Body of pancreas (tissue), 4 donors: ENCODE results near the gene SRRM5. TPM values are rescaled to one million over a fixed set of nuclear protein-coding genes. Genes with fewer than 3 reads are reported as not detected.

Source experiments
- ATAC-seq: fragments of 150-250 bp; one replicate; pipeline ENCODE4 v1.9.1; 2016
- DNase-seq, 4 donors: peaks; one replicate each; pipeline ENCODE4 v3.0.0-alpha.2; 2019
- H3K27ac ChIP-seq, 4 donors: fragments of 200-600 bp; sonication (generic); 1 replicate in 3 of 4; 2 replicates in 1 of 4; pipeline versions ENCODE4 v1.5.1 to v1.6.1; 2016 to 2019; ENCODE audit warnings: mild to moderate bottlenecking in 1 of 4, mixed read lengths in 1 of 4, moderate library complexity in 1 of 4
- H3K27me3 ChIP-seq, 2 donors: fragments of 200-600 bp; sonication (generic); one replicate each; pipeline ENCODE4 v1.6.0; 2016; ENCODE audit warnings: mild to moderate bottlenecking in 1 of 2
- H3K36me3 ChIP-seq, 2 donors: fragments of 200-600 bp; sonication (generic); replicated peaks in 1 of 2; 2 replicates each; pipeline ENCODE4 v1.5.1; 2016; ENCODE audit warnings: low read depth in 2 of 2; ENCODE audit not compliant: insufficient read depth in 1 of 2
- H3K4me1 ChIP-seq: fragments of 200-600 bp; sonication (generic); one replicate; pipeline ENCODE4 v1.6.0; 2016
- H3K4me3 ChIP-seq, 2 donors: fragments of 200-600 bp; sonication (generic); 1 replicate in 1 of 2; 2 replicates in 1 of 2; pipeline ENCODE4 v1.5.1; 2016 to 2019
- H3K9me3 ChIP-seq, 3 donors: fragments of 200-600 bp; sonication (generic); 1 replicate in 2 of 3; 2 replicates in 1 of 3; pipeline ENCODE4 v1.5.1; 2016
- POLR2A ChIP-seq, 3 donors: fragments of 450-650 bp; IDR thresholded peaks; one replicate each; pipeline ENCODE4 v1.6.1; 2016; ENCODE audit warnings: antibody characterized with exemption in 3 of 3, mild to moderate bottlenecking in 2 of 3
- WGBS, 2 donors: methylation state at CpG; one replicate each; pipeline ENCODE4 v1.1.5; 2017; 5-methylcytosine and 5-hydroxymethylcytosine counted together
- intact Hi-C: fragments of 100-400 bp; cut with DNase I; formaldehyde crosslinking; loops from one replicate; pipeline ENCODE4 v1.15.1; 2023
- total RNA-seq, 2 donors: library from RNA; depleted of rRNA; stranded (reverse); fragments of >200 nt; gene quantifications; one replicate each; pipeline ENCODE4 v1.1.0, GENCODE V29; 2016
- TF ChIP-seq, protein P1 (sequence below), 7 experiments: fragments of 450-650 bp in 4 of 7; fragments of 200-600 bp in 3 of 7; sonication (generic) in 3 of 7; IDR thresholded peaks; one replicate each; pipeline ENCODE4 v1.5.1; 2016 to 2019; ENCODE audit warnings: antibody characterized with exemption in 7 of 7

Gene SRRM5
- total RNA-seq, 2 donors from 2014 or later = 0.33 to 2.1 TPM

DNA sequence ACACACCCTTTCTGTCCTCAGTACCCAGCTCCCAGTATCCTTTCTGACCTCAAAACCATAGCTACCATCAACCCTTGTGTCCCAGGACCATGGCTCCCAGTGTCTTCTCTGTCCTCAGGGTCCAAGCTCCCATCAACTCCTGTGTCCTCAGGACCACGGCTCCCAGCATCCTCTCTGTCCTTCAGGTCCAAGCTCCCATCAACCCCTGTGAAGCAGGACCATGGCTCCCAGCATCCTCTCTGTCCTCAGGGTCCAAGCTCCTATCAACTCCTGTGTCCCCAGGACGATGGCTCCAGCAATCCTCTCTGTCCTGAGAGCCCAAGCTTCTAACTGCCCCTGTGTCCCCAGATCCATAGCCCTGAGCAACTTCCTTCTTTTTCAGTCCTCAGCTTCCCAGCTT lies 29.4 kb downstream of the SRRM5 start:
- WGBS, 2 donors = 72 to 81% methylated on average over 2 of the region's 2 CpGs
- intact Hi-C loops = no loop called here
- no peak for ATAC-seq
- Histone ChIP-seq H3K9me3 (no peaks in the 10 kb centered on the region), H3K4me3 (no peak overlapping the region), H3K36me3 (no peaks in the 10 kb centered on the region), H3K27me3 (no peaks in the 10 kb centered on the region), H3K27ac (no peak overlapping the region), H3K4me1 (peaks cover 15% of the 10 kb centered on the region)
- TF ChIP-seq POLR2A (IDR thresholded peaks at IDR 0.05) = no peak
- TF ChIP-seq, protein P1, sequence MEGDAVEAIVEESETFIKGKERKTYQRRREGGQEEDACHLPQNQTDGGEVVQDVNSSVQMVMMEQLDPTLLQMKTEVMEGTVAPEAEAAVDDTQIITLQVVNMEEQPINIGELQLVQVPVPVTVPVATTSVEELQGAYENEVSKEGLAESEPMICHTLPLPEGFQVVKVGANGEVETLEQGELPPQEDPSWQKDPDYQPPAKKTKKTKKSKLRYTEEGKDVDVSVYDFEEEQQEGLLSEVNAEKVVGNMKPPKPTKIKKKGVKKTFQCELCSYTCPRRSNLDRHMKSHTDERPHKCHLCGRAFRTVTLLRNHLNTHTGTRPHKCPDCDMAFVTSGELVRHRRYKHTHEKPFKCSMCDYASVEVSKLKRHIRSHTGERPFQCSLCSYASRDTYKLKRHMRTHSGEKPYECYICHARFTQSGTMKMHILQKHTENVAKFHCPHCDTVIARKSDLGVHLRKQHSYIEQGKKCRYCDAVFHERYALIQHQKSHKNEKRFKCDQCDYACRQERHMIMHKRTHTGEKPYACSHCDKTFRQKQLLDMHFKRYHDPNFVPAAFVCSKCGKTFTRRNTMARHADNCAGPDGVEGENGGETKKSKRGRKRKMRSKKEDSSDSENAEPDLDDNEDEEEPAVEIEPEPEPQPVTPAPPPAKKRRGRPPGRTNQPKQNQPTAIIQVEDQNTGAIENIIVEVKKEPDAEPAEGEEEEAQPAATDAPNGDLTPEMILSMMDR (IDR thresholded peaks at IDR 0.05) = no peak
- no peak for DNase-seq

GRCh38 chr19:43642531-43642930 lies 30.6 kb downstream of the SRRM5 start:
- WGBS, 2 donors = 74 to 82% methylated on average over 4 of the region's 4 CpGs
- no peak for ATAC-seq

GRCh38 chr19:43643326-43643725 lies 31.4 kb downstream of the SRRM5 start:
- WGBS, 2 donors = 64% methylated on average over 3 of the region's 3 CpGs
- Histone ChIP-seq H3K4me1 (peaks cover 15% of the 10 kb centered on the region), H3K4me3 (no peak overlapping the region), H3K27ac (no peak overlapping the region), H3K27me3 (no peaks in the 10 kb centered on the region), H3K9me3 (no peaks in the 10 kb centered on the region), H3K36me3 (no peaks in the 10 kb centered on the region)
- ATAC-seq = no peak
- intact Hi-C loops = no loop called here
- TF ChIP-seq, protein P1 (IDR thresholded peaks at IDR 0.05) = no peak
- TF ChIP-seq POLR2A (IDR thresholded peaks at IDR 0.05) = no peak
- no peak for DNase-seq

More at GRCh38 chr19:43642531-43642930, 30.6 kb downstream of the SRRM5 start:
- no peak for DNase-seq
- no peak overlapping the region for H3K4me3 ChIP-seq
- intact Hi-C loops = no loop called here
- H3K27me3 ChIP-seq = no peaks in the 10 kb centered on the region
- no peak for TF ChIP-seq POLR2A (IDR thresholded peaks at IDR 0.05)
- TF ChIP-seq, protein P1 (IDR thresholded peaks at IDR 0.05) = no peak
- H3K36me3 ChIP-seq = no peaks in the 10 kb centered on the region
- H3K27ac ChIP-seq = no peak overlapping the region
- H3K4me1 ChIP-seq = peaks cover 15% of the 10 kb centered on the region
- H3K9me3 ChIP-seq = no peaks in the 10 kb centered on the region

DNA sequence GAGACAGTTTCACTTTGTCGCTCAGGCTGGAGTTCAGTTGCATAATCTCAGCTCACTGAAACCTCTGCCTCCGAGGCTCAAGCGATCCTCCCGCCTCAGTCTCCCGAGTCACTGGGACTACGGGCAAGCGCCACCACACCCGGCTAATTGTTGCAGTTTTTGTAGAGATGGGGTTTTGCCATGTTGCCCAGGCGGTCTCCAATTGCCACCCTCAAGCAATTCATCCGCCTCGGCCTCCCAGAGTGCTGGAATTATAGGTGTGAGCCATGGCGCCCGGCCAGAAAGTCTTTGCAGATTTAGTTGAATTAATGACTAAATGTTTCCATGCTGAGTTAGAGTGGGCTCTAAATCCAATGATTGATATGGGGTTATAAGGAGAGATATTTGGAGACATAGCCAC lies 32.3 kb downstream of the SRRM5 start:
- no peaks in the 10 kb centered on the region for H3K9me3 ChIP-seq
- intact Hi-C loops = no loop called here

GRCh38 chr19:43648633-43649032 lies 36.7 kb downstream of the SRRM5 start:
- Histone ChIP-seq H3K27ac (no peak overlapping the region), H3K4me3 (no peak overlapping the region), H3K4me1 (peaks cover 10% of the 10 kb centered on the region), H3K9me3 (no peaks in the 10 kb centered on the region), H3K36me3 (no peaks in the 10 kb centered on the region), H3K27me3 (no peaks in the 10 kb centered on the region)
- intact Hi-C loops = loop anchor here (5.0 kb wide), 1 partner anchor 106 kb away; no protein-coding TSS in a partner anchor
- ATAC-seq (no peak), DNase-seq (no peak)
- 90 to 94% methylated on average over 4 to 6 of the region's 6 CpGs for WGBS, 2 donors
- no peak for TF ChIP-seq POLR2A (IDR thresholded peaks at IDR 0.05)

More for the DNA sequence above, 32.3 kb downstream of the SRRM5 start:
- ATAC-seq (no peak), DNase-seq (no peak)
- no peak overlapping the region for H3K4me3 ChIP-seq
- 85 to 90% methylated on average over 10 to 13 of the region's 13 CpGs for WGBS, 2 donors
- no peak overlapping the region for H3K27ac ChIP-seq
- H3K4me1 ChIP-seq = peaks cover 8% of the 10 kb centered on the region
- H3K36me3 ChIP-seq = no peaks in the 10 kb centered on the region
- H3K27me3 ChIP-seq = no peaks in the 10 kb centered on the region
- no peak for TF ChIP-seq POLR2A (IDR thresholded peaks at IDR 0.05)
- TF ChIP-seq, protein P1 (IDR thresholded peaks at IDR 0.05) = no peak
